HepG2 (cell line): ENCODE results near the gene DNPH1. TPM values are rescaled to one million over a fixed set of nuclear protein-coding genes. Genes with fewer than 3 reads are reported as not detected.

ENCODE experiments used
- ATAC-seq: fragments of 200-7000 bp; cut with Tn5 transposase; 3 replicates; pipeline ENCODE4 v1.9.1; 2020; ENCODE audit warnings: mild to moderate bottlenecking, moderate library complexity
- BruUV-seq: library from RNA; stranded (reverse); fragments of 400-500 nt; replicated peaks from 2 replicates; lab custom pipeline; 2021; lab: Mats Ljungman, UMichigan
- CTCF ChIA-PET: fragments of 300-600 bp; formaldehyde crosslinking; extraction: SDS; loops from one replicate; lab custom pipeline; 2021; ENCODE audit warnings: low total read pairs, inconsistent platforms, low intra/inter-chr PET ratio; lab: Yijun Ruan, JAX
- POLR2A ChIA-PET: fragments of 350-600 bp; sonication (Branson Sonifier 250); formaldehyde crosslinking; loops from one replicate; lab custom pipeline; 2020; ENCODE audit warnings: antibody characterized with exemption, inconsistent platforms; lab: Yijun Ruan, JAX
- DNase-seq: peaks from one replicate; pipeline ENCODE4 v3.0.0-alpha.2; 2015; ENCODE audit warnings: low spot score
- FAIRE-seq: peaks from 3 replicates; lab custom pipeline; 2011; peaks lifted over from hg19 to GRCh38; lab: Jason Lieb, UNC
- H2AFZ ChIP-seq: one replicate; pipeline ENCODE4 v1.6.1; 2011; ENCODE audit warnings: low read length, inconsistent platforms
- H3K27ac ChIP-seq: fragments of 300-600 bp; 3 replicates; pipeline ENCODE4 v1.8.0; 2011; ENCODE audit warnings: mixed run types, mild to moderate bottlenecking, mixed read lengths, low read length, inconsistent platforms; ENCODE audit not compliant: insufficient read depth; ENCODE audit errors: extremely low read length
- H3K27me3 ChIP-seq, 2 experiments: fragments of 200-600 bp in 1 of 2; 2 replicates in 1 of 2; 3 replicates in 1 of 2; pipeline versions ENCODE4 v1.6.0 to v1.8.0; 2011; ENCODE audit warnings: low read length in 2 of 2, mild to moderate bottlenecking in 2 of 2, moderate library complexity in 2 of 2, inconsistent platforms in 1 of 2; ENCODE audit not compliant: insufficient read depth in 2 of 2, control insufficient read depth in 1 of 2
- H3K36me3 ChIP-seq, 2 experiments: fragments of 200-600 bp in 1 of 2; replicated peaks in 1 of 2; 2 replicates in 1 of 2; 3 replicates in 1 of 2; pipeline versions ENCODE4 v1.5.1 to v1.8.0; 2011; ENCODE audit warnings: low read length in 2 of 2, inconsistent platforms in 1 of 2; ENCODE audit not compliant: insufficient read depth in 2 of 2, control insufficient read depth in 1 of 2
- H3K4me1 ChIP-seq: 2 replicates; pipeline ENCODE4 v1.5.1; 2012; ENCODE audit warnings: low read length, inconsistent platforms; ENCODE audit not compliant: insufficient read depth
- H3K4me2 ChIP-seq: 2 replicates; pipeline ENCODE4 v1.6.0; 2011; ENCODE audit warnings: low read depth, low read length, inconsistent platforms
- H3K4me3 ChIP-seq, 3 experiments: fragments of 200-600 bp in 1 of 3; sonication (generic), shearing (Covaris generic) in 1 of 3; replicated peaks in 1 of 3; 2 replicates each; pipeline ENCODE4 v1.5.1; 2011 to 2016; ENCODE audit warnings: low read length in 3 of 3, inconsistent platforms in 2 of 3, low read depth in 2 of 3, mild to moderate bottlenecking in 2 of 3, control low read depth in 1 of 3, mixed read lengths in 1 of 3; ENCODE audit not compliant: insufficient read depth in 1 of 3
- H3K79me2 ChIP-seq: one replicate; pipeline ENCODE4 v1.6.1; 2011; ENCODE audit warnings: low read length, inconsistent platforms; ENCODE audit not compliant: insufficient read depth
- H3K9ac ChIP-seq: 2 replicates; pipeline ENCODE4 v1.6.0; 2011; ENCODE audit warnings: mild to moderate bottlenecking, low read depth, low read length, inconsistent platforms; ENCODE audit not compliant: insufficient read depth
- H3K9me3 ChIP-seq: 2 replicates; pipeline ENCODE4 v1.5.1; 2012; ENCODE audit warnings: mild to moderate bottlenecking, low read length
- H4K20me1 ChIP-seq: 2 replicates; pipeline ENCODE4 v1.6.0; 2011; ENCODE audit warnings: inconsistent platforms, mild to moderate bottlenecking, low read length, moderate library complexity; ENCODE audit not compliant: insufficient read depth
- AGO2 ChIP-seq: fragments of 200-400 bp; formaldehyde crosslinking; optimal IDR thresholded peaks from 2 replicates; pipeline ENCODE3; 2017; ENCODE audit warnings: mild to moderate bottlenecking, low read depth, low read length, moderate library complexity
- CBFB ChIP-seq: sonication (generic); formaldehyde crosslinking; IDR thresholded peaks from 2 replicates; pipeline ENCODE4 v1.4.0; 2020; ENCODE audit warnings: missing genetic modification reagents
- PCBP2 ChIP-seq: fragments of 200-400 bp; formaldehyde crosslinking; optimal IDR thresholded peaks from 2 replicates; pipeline ENCODE3; 2018; ENCODE audit warnings: low read length, low read depth; ENCODE audit not compliant: poor library complexity, severe bottlenecking
- RBFOX2 ChIP-seq: fragments of 200-400 bp; formaldehyde crosslinking; IDR thresholded peaks from 2 replicates; pipeline ENCODE4 v1.6.1; 2017; ENCODE audit warnings: low read depth, mild to moderate bottlenecking, low read length
- RFX3 ChIP-seq: IDR thresholded peaks from 2 replicates; pipeline ENCODE4 v1.6.1; 2016; ENCODE audit warnings: missing biosample characterization, missing genetic modification reagents
- ZNF281 ChIP-seq: sonication (generic); formaldehyde crosslinking; IDR thresholded peaks from 2 replicates; pipeline ENCODE4 v1.4.0; 2020; ENCODE audit warnings: missing genetic modification reagents, borderline replicate concordance
- WGBS: methylation state at CpG from one replicate; pipeline ENCODE4 v1.1.6; 2017; ENCODE audit warnings: low lambda C conversion rate; 5-methylcytosine and 5-hydroxymethylcytosine counted together
- in situ Hi-C: cut with HindIII; loops from 2 replicates; pipeline ENCODE4 v1.10.0; 2017; ENCODE audit warnings: low pct_unique_long_range_greater_than_20kb; ENCODE audit not compliant: extremely low pct_ligation_motif_present
- intact Hi-C: fragments of 100-400 bp; cut with micrococcal nuclease; formaldehyde crosslinking; loops from one replicate; pipeline ENCODE4 v1.10.0; 2022; ENCODE audit not compliant: unreplicated experiment
- polyA plus RNA-seq, 8 experiments: library from polyadenylated mRNA; depleted of rRNA in 3 of 8; stranded (reverse) in 7 of 8; unstranded in 1 of 8; fragments of >200 nt; fragmentation: Illumina TruSeq in 4 of 8; extraction: Trizol in 4 of 8; gene quantifications; 2 replicates each; pipeline versions ENCODE4 v1.2.1 to v1.2.3, GENCODE V29; 2011 to 2016; ENCODE audit warnings: low read depth in 4 of 8, missing spikeins in 1 of 8, mixed read lengths in 1 of 8; ENCODE audit not compliant: insufficient read depth in 1 of 8
- total RNA-seq, 5 experiments: library from RNA; depleted of rRNA; stranded (reverse); fragments of >200 nt; fragmentation: Illumina TruSeq; extraction: Trizol; gene quantifications; 2 replicates each; pipeline ENCODE4 v1.2.3, GENCODE V29; 2016; ENCODE audit warnings: low read depth in 1 of 5
- TF ChIP-seq, protein P1 (sequence below): sonication (generic); formaldehyde crosslinking; IDR thresholded peaks from 2 replicates; pipeline ENCODE4 v1.5.1; 2020; ENCODE audit warnings: mild to moderate bottlenecking, missing genetic modification reagents, moderate library complexity
- TF ChIP-seq, protein P2 (sequence below): sonication (generic); formaldehyde crosslinking; IDR thresholded peaks from 2 replicates; pipeline ENCODE4 v1.4.0; 2020; ENCODE audit warnings: low read depth, mild to moderate bottlenecking, missing genetic modification reagents
- TF ChIP-seq, protein P3 (sequence below): sonication (generic); formaldehyde crosslinking; IDR thresholded peaks from 2 replicates; pipeline ENCODE4 v1.5.1; 2020; ENCODE audit warnings: mild to moderate bottlenecking, missing genetic modification reagents, moderate library complexity

DNPH1 gene
- total and polyA plus RNA-seq, 2 of the 13 experiments (the other 11 are each of a cell fraction or from before 2014, with no cell fraction given) = 56.5 to 75.1 TPM

GRCh38 chr6:43226192-43226851 is 3.0 kb downstream of the DNPH1 start:
- in situ Hi-C loops (no loop called here), intact Hi-C loops (no loop called here)
- WGBS = 97% methylated on average over 11 of the region's 11 CpGs
- TF ChIP-seq, protein P1, sequence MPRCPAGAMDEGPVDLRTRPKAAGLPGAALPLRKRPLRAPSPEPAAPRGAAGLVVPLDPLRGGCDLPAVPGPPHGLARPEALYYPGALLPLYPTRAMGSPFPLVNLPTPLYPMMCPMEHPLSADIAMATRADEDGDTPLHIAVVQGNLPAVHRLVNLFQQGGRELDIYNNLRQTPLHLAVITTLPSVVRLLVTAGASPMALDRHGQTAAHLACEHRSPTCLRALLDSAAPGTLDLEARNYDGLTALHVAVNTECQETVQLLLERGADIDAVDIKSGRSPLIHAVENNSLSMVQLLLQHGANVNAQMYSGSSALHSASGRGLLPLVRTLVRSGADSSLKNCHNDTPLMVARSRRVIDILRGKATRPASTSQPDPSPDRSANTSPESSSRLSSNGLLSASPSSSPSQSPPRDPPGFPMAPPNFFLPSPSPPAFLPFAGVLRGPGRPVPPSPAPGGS (CRISPR knock-in tag) = no peak
- TF ChIP-seq CBFB (CRISPR knock-in tag) (no peak), ZNF281 (CRISPR knock-in tag) (no peak), RBFOX2 (0 out of 2 replicates have a peak, but pooled peaks have one; percentile 20), AGO2 (peak; percentile 18), PCBP2 (no peak), RFX3 (CRISPR knock-in tag) (no peak)
- TF ChIP-seq, protein P2, sequence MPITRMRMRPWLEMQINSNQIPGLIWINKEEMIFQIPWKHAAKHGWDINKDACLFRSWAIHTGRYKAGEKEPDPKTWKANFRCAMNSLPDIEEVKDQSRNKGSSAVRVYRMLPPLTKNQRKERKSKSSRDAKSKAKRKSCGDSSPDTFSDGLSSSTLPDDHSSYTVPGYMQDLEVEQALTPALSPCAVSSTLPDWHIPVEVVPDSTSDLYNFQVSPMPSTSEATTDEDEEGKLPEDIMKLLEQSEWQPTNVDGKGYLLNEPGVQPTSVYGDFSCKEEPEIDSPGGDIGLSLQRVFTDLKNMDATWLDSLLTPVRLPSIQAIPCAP (CRISPR knock-in tag) = no peak
- TF ChIP-seq, protein P3, sequence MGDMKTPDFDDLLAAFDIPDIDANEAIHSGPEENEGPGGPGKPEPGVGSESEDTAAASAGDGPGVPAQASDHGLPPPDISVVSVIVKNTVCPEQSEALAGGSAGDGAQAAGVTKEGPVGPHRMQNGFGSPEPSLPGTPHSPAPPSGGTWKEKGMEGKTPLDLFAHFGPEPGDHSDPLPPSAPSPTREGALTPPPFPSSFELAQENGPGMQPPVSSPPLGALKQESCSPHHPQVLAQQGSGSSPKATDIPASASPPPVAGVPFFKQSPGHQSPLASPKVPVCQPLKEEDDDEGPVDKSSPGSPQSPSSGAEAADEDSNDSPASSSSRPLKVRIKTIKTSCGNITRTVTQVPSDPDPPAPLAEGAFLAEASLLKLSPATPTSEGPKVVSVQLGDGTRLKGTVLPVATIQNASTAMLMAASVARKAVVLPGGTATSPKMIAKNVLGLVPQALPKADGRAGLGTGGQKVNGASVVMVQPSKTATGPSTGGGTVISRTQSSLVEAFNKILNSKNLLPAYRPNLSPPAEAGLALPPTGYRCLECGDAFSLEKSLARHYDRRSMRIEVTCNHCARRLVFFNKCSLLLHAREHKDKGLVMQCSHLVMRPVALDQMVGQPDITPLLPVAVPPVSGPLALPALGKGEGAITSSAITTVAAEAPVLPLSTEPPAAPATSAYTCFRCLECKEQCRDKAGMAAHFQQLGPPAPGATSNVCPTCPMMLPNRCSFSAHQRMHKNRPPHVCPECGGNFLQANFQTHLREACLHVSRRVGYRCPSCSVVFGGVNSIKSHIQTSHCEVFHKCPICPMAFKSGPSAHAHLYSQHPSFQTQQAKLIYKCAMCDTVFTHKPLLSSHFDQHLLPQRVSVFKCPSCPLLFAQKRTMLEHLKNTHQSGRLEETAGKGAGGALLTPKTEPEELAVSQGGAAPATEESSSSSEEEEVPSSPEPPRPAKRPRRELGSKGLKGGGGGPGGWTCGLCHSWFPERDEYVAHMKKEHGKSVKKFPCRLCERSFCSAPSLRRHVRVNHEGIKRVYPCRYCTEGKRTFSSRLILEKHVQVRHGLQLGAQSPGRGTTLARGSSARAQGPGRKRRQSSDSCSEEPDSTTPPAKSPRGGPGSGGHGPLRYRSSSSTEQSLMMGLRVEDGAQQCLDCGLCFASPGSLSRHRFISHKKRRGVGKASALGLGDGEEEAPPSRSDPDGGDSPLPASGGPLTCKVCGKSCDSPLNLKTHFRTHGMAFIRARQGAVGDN (CRISPR knock-in tag) = 0 out of 2 replicates have a peak, but pooled peaks have one; percentile 15
- no peak overlapping the region for H3K4me2 ChIP-seq
- no peak for DNase-seq
- H3K9ac ChIP-seq = no peak overlapping the region
- H3K4me1 ChIP-seq = peaks cover 29% of the 10 kb centered on the region
- no peak for FAIRE-seq
- H2AFZ ChIP-seq = no peak overlapping the region
- ChIA-PET POLR2A (interaction anchor here (0.7 to 1.3 kb wide), 4 partner anchors 11 to 41 kb away, joined by 3 to 7 read pairs (median 4); no protein-coding TSS in a partner anchor), CTCF (no interaction called here)
- H3K9me3 ChIP-seq = no peaks in the 10 kb centered on the region
- H3K79me2 ChIP-seq = peaks cover 6% of the 10 kb centered on the region
- H3K4me3 ChIP-seq = no peak overlapping the region
- H4K20me1 ChIP-seq = no peaks in the 10 kb centered on the region
- no TSS peak for BruUV-seq
- peaks cover 0 to 10% of the 10 kb centered on the region in 2 experiments; a peak in 1 of 5 replicates for H3K27me3 ChIP-seq
- peaks cover 0 to 14% of the 10 kb centered on the region in 2 experiments; a peak in 1 of 5 replicates for H3K36me3 ChIP-seq
- no peak for ATAC-seq
- H3K27ac ChIP-seq = no peak overlapping the region
